ENCODE data around the gene CYP4F3.
"Not testable (repeated sequence)": the region's sequence is repeated elsewhere in the genome, so short reads cannot be mapped to it uniquely, and the experiment has no call there.

CYP4F3 gene

DNA sequence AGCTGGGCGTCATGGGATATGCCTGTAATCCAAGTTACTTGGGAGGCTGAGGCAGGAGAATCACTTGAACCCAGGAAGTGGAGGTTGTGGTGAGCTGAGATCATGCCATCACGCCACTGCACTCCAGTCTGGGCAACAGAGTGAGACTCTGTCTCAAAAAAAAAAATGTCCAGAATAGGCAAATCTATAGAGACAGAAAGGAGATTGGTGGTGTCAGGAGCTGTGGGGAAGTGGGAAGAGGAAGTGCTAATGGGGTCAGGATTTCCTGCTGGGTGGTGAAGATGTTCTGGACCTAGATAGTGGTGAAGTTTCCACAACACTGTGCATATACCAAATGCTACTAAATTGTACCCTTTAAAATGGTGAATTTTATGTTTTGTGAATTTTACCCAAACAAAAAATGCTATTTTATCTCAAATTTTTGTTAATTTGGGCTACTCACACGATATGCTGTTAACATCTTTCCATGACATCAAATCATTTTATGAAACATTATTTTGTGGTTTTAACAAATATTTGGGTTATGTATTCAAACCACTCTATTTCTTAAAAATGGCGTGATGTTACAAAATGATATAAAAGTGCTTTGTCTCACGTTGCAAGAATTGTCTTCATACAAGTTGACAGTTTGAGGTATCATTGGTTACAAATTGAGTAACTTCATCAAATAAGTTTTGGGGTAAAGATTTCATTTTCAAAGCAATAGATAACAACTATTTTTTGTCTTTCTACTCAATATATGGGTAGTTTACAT lies 7.4 kb upstream of the CYP4F3 start:
- no peak for DNase-seq

DNA sequence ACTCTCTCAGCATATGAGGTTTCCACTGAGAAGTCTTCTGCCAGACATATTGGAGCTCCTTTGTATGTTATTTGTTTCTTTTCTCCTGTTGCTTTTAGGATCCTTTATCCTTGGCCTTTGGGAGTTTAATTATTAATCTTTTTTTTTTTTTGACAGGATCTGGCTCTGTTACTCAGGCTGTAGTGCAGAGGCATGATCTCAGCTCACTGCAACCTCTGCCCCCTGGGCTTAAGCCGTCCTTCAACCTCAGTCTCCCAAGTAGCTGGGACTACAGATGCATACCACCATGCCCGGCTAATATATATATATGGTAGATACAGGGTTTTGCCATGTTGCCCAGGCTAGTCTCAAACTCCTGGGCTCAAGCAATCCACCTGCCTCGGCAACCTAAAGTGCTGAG lies 6.6 kb upstream of the CYP4F3 start:
- DNase-seq = no peak

DNA sequence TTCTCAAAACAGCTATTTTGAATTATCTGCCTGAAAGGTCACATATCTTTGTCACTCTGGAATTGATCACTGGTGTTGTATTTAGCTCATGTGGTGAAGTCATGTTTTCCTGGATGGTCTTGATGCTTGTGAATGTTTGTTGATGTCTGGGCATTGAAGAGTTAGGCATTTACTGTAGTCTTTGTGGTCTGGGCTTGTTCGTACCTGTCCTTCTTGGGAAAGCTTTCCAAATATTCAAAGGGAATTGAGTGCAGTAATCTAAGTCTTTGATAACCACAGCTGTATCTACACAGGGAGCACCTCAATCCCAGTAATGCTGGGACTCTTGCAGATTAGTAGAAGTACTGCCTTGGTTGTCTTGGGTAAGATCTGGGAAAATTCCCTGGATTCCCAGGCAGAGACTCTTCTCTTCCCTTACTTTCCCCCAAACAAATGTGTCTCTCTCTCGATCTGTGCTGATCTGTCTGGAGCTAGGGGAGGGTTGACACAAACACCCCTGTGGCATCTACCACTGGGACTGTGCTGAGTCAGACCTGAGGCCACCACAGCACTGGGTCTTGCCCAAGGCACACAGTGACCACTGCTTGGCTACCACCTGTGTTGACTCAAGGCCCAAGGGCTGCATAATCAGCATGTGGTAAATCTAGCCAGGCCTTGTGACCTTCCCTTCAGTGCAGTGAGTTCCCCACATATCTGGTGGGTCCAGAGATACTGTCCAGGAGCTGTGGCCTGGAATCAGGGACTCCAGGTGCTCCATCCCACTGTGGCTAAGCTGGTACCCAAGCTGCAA lies 5.5 kb upstream of the CYP4F3 start:
- no peak for DNase-seq

DNA sequence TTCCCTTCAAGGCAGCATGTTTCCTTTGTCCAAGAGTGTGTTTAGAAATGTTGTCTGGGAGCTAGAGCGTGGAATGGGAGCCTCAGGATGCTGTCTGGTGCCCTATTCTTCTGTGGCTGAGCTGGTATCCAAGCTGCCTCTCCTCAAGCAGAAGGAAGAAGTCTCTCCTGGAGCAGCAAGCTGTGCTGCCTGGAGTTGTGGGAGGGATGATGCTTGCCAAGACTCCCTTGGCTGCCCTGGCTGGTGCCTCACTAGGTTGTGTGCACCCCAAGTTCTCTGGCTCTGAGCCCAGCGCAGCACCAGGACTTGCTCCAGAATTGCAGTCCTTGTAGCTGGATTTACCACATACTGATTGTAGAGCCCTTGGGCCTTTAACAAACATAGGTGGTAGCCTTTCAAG lies 4.7 kb upstream of the CYP4F3 start:
- DNase-seq = no peak

DNA sequence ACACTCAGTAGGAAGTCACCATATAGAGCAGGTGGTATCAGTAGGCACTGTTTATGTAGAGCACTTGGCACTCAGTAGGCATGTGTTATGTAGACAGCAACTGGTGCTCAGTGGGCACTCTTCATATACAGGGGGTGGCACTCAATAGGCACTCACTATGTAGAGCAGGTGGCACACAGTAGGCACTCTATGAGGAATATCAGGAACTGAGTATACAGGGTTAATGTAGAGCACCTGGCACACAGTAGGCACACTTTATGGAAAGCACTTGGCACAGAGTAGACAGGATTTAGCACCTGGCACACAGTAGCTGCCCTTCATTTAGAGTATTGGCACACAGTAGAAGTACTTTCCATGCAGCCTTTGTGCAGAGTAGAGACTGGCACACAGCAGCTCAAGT lies 1.1 kb upstream of the CYP4F3 start:
- DNase-seq = no peak

DNA sequence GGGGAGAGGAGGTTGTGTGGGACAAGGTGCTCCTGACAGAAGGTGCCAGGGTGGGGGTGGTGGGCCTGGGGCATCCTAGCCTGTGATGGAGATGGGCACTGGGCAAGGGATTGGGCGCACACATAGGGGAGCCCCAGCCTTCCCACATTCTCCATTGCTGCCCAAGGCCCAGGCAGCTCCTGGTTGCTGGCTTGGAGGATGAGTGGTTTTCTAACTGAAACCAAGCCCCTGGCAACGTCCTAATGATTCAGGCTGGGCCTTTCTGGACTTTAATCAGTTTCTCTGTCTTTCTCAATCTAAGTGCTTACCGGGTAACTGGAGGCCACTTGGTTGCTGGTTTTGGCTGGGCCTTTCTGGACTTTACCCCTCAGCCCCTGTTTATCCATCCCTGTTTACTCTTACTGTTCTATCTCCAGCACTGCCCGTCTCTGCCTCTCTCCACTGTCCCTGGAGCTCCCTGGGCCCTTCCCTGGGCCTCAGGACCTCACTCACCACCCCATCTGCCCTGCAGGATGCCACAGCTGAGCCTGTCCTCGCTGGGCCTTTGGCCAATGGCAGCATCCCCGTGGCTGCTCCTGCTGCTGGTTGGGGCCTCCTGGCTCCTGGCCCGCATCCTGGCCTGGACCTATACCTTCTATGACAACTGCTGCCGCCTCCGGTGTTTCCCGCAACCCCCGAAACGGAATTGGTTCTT lies 354 bp downstream of the CYP4F3 start:
- no peak for DNase-seq

DNA sequence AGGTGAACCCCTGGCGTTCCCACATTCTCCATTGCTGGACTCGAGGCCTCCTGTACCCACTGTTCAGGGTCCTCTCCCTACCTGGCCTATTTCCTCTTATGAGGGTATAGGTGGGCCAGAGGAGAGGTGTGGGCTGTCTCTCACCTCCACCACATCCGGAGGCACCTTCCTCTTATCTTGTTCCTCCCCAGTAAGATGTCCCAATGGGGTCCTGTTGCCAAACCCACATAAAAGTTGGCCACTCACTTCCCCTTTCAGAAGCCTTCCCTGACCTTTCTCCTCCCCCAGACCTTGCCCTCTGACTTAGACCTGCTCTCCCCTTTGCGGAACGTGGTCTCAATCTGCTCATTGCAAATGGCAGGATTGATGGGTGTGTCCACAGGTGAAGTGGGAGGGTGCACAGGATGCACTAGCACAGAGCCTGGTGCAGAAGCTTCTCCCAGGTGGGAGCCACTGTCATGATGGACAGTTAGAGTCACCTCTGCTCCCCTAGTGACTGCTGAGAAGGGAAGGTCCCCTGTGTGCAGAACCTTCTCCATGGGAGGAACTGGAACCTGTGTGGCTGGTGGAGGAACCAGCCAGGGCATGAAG lies 1.3 kb downstream of the CYP4F3 start:
- no peak for DNase-seq

DNA sequence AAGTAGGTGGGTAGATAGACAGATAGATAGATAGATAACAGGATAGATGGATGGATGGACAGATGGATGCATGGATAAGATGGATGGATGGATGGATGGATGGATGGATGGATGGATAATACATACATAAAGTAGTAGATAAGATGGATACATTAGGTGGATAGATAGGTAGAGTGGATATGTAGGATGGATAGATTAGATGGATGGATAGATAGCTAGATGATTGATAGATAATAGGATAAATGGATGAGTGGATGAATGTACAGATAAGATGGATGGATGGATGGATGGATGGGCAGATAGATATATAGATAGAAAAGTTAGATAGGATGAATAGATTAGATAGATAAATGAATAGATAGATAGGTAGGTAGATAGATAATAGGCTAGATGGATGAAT lies 2.1 kb downstream of the CYP4F3 start:
- DNase-seq = no peak

DNA sequence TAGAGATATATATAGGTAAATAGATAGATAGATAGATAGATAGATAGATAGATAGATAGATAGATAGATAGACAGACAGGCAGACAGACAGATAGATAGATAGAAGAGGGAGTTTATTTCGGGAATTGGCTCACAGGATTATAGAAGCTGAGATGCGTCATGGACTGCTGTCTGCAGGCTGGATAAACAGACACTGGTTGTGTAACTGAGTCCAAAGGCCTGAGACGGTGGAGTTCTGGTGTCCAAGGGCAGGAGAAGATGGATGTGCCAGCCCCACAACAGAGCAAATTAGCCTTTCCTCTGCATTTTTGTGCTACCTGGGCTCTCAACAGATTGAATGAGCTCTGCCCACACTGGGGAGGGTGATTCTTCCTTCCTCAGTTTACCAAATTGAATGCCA lies 2.7 kb downstream of the CYP4F3 start:
- no peak for DNase-seq

DNA sequence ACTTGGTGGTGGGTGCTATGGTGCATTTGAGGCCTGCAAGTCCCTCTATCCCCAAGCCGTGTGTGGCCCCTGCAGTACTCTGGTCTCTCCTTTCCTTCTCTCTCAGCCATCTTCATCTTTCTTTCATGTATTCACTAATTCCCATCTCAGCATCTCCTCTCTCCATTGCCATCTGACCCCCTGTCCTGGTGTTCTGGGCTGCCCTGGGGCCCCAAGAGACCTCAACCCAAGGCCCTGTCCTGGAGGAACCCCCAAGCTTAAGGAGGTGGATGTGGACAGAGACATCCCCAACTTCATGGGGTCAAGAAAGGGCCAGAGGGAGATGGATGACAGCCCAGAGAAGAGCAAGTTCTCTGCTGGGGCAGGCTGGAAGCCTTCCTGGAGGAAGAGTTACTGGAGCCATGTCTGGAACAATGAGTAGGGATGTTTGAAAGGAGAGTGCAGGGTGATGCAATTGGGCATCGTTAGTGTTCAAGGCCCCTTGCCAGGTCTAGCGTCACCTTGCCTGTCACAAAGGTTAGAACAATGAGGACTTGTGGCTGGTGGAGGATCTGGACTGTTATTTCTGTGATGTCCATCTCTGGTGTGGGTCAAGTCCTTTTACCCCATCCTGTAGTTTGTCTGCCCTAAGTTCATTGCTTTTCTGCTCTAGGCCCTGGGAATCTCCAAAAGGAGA lies 3.5 kb downstream of the CYP4F3 start:
- no peak for DNase-seq

DNA sequence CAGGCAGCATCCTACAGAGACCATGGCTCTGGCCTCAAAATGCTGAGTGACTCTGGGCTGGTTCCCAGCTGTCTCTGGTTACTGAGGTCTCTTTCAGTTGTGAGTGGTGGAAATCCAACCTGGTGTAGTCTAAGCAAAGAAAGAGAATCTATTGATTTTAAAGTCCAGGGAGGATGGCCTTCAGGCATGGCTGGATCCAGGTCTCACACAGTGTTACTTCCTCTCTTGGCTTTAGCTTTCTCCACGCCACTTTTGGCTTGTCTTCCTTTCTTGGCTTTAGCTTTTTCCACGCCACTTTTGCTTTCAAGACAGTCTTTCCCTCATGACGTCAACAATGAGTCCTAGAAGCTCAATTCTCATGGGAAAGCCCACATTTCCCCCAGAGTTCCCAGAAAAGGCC lies 4.1 kb downstream of the CYP4F3 start:
- no peak for DNase-seq

DNA sequence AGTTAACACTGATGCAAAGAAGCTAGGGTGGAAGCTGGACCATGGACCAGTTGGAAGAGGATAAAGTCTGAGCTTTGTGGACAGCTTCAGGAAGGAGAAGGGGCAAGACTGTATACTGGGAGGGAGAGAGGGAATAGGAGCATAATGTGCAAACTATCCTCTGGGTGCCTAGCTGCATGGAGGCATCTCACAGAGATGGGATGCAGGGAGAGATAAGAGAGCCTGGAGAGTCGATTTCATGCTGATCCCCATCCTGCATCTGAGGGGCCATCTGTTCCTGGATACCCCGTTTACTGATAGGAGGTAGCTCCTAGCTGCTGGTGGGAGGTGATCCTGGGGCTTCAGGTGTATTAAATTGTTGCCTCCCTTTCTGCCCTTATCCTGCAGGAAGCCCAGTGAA lies 8.8 kb downstream of the CYP4F3 start:
- no peak for DNase-seq

DNA sequence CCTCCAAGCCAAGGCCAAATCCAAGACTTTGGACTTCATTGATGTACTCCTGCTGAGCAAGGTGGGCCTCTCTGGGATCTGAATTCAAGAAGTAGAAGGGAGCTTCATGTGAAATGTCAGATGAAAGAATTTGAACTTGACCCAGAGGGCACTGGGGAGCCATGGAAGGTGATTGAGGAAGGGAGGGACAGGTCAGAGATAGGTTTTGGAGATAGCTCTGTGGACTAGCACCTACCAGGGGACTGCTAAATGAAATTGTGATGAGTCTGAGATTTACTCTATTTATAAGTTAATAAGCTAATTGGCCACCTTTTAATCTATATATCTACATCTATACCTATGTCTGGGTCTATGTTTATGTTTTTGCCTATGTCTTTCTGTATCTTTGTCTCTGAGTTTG lies 9.4 kb downstream of the CYP4F3 start:
- not testable (repeated sequence) for DNase-seq

DNA sequence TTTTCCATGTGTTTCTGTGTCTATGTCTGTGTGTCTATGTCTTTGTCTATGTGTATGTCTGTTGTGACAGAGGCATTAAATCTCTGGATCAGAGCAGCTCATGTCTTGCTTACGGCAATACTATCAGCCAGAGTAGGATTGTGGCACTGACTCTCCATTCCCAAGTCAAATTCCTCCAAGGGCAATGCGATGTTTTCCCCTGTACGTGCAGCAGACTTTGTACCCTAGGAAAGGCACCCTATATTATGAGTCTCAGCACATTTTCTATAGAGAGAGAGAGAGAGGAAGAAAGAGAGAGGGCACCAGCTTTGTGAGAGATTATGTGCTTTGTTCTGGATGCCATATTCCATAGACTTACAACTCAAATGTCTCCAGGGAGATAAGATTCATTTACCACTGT lies 11.1 kb downstream of the CYP4F3 start:
- DNase-seq = no peak

DNA sequence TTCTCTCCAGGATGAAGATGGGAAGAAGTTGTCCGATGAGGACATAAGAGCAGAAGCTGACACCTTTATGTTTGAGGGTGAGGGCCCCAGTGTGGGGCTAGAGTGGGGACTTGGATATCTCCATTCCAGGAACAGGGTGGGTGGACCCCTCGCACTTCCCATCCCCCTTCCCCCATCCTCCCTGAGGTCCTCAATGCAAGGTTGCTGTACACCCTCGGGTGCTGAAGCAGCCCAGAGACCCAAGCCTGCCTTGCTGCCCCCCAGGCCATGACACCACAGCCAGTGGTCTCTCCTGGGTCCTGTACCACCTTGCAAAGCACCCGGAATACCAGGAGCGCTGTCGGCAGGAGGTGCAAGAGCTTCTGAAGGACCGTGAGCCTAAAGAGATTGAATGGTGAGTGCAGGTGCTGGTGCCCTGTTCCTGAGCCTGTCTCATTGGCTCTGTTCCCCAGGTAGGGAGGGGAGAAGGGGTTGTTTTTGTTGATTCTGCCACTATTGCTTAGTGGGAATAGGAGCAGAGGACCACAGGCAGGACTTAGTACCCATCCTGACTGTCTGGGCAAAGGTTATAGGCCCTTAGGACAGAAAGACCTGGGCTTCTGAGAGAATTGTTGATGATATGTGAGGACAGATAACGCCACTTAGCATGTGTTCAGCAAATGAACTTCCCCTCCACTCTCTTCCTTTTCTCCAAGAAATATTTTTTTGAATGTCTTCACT lies 12.0 kb downstream of the CYP4F3 start:
- DNase-seq = no peak

DNA sequence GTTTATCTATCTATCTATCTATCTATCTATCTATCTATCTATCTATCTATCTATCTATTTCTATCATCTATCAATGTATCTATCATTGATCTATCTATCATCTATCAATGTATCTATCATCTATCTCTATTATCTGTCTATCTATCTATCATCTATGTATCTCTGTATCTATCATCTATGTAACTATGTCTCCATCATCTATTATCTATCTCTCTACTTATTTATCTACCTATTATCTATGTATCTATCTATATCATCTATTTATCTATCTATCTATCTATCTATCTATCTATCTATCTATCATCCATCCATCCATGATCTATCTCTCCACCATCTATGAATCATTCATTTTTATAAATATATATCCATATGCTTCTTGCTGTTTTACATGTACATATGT lies 15.8 kb downstream of the CYP4F3 start:
- DNase-seq = no peak

DNA sequence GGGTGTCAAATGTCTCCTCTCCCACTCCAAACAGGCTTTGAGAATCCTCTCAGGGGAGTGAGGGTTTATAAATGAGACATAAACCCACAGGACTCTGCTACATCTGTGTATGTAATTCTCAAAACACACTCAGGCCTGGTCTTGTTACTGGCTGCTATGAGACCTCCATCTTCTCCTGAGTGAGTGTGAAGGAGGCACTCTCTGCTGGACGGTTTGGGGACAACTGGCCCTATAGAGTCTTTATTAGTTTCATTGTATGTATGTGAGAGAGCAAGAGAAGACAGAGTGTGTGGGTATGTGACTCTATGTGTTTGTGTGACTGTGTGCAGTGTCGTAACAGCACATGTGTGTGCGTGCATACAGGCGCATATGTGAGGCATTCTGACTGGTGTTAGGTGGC lies 22.6 kb downstream of the CYP4F3 start:
- no peak for DNase-seq

DNA sequence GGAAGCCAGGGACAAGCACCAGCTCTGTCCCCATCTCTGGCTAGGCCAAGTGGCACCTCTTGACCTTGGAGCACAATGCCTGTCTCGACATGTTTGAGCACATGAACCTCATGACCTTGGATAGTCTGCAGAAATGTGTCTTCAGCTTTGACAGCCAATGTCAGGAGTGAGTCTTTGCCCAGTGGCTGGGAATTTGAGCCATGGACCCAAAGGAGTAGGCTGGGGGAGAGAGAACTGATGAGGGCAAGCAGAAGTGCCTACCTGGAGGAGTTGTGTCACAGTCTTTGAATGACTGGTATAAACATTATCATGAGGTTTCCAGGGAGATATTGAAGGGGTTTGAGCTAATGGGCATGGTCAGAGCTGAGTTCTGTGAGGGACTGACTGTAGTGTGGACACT lies 25.5 kb downstream of the CYP4F3 start:
- DNase-seq = no peak

DNA sequence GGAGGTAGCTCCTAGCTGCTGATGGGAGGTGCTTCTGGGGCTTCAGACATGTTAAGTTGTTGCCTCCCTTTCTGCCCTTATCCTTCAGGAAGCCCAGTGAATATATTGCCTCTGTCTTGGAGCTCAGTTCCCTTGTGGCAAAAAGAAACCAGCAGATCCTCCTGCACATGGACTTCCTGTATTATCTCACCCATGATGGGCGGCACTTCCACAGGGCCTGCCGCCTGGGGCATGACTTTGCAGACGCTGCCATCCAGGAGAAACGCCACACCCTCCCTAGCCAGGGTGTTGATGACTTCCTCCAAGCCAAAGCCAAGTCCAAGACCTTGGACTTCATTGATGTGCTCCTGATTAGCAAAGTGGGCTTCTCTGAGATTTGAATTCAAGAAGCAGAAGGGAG lies 26.2 kb downstream of the CYP4F3 start:
- DNase-seq = no peak

DNA sequence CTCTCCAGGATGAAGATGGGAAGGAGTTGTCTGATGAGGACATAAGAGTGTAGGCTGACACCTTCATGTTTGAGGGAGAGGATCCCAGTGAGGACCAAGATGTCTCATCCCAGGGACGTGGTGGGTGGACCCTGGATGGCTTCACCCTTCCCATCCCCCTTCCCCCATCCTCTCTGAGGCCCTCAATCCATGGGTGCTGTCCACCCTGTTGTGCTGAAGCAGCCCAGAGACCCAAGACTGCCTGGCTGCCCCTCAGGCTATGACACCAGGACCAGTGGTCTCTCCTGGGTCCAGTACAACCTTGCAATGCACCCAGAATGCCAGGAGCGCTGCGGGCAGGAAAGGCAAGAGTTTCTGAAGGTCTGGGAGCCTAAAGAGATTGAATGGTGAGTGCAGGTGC lies 28.7 kb downstream of the CYP4F3 start:
- no peak for DNase-seq

DNA sequence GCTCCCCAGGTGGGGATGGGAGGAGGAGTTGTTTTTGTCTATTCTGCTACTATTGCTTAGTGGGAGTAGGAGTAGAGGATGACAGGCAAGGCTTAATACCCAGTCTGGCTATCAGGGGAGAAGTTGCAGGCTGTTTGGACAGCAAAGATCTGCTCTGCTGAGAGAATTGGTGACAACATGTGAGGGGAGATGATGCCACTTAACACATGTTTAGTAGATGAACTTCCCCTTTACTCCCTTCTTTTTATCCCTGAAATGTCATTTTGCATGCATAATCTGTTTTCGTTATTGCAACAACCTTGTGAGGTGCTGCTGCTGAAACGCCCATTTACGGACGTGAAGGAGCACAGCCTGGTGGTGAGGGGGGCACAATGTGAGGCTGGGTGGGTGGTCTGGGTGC lies 29.2 kb downstream of the CYP4F3 start:
- DNase-seq = no peak

DNA sequence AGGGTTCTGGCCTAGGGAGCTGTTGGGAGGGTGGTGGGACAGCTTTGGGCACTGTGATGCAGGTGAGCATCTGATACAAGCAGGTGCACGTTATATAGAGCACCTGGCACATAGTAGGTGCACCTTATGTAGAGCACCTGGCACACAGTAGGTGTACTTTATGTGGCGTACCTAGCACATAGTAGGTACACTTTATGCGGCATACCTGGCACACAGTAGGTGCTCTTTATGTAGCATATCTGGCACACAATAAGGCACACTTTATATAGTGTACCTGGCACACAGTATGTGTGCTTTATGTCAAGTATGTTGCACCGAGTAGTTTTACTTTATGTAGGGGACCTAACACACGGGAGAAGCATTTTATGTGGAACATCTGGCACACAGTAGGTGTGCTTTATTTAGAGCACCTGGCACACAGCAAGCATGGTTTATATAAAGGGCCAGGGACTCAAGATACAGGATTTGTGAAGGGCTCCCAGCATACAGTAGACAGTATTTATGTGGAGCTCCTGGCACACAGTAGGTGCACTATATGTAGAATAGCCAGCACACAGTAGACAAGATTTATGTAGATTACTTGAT lies 30.6 kb downstream of the CYP4F3 start:
- no peak for DNase-seq

Measured in NCI-H526 (cell line).